ENCODE results near the gene PCCA.

Gene PCCA

GRCh38 chr13:100409132-100409531 lies 320.2 kb downstream of the PCCA start:
- no peak for DNase-seq (ENCODE audit: low spot score)
- no peak for FAIRE-seq

- FAIRE-seq (no peak), DNase-seq (ENCODE audit: low spot score) (no peak)
Observed at GRCh38 chr13:100423375-100423774, 334.5 kb downstream of the PCCA start.

- no peak for DNase-seq (ENCODE audit: low spot score)
- no peak for FAIRE-seq
Observed at GRCh38 chr13:100428986-100429385, 340.1 kb downstream of the PCCA start.

- FAIRE-seq (no peak), DNase-seq (ENCODE audit: low spot score) (no peak)
Observed at GRCh38 chr13:100432611-100433010, 343.7 kb downstream of the PCCA start.

GRCh38 chr13:100433475-100433874 lies 344.6 kb downstream of the PCCA start:
- FAIRE-seq = no peak

GRCh38 chr13:100434010-100434763 lies 345.3 kb downstream of the PCCA start:
- peak; percentile 67 for FAIRE-seq
- peak; percentile 67 for DNase-seq (ENCODE audit: low spot score)

More at GRCh38 chr13:100433475-100433874, 344.6 kb downstream of the PCCA start:
- DNase-seq (ENCODE audit: low spot score) = no peak

GRCh38 chr13:100436099-100436498 lies 347.2 kb downstream of the PCCA start:
- DNase-seq (ENCODE audit: low spot score) (no peak), FAIRE-seq (no peak)

GRCh38 chr13:100438059-100438788 lies 349.3 kb downstream of the PCCA start:
- DNase-seq (ENCODE audit: low spot score) (no peak), FAIRE-seq (no peak)

GRCh38 chr13:100439247-100439970 lies 350.5 kb downstream of the PCCA start:
- FAIRE-seq (no peak), DNase-seq (ENCODE audit: low spot score) (no peak)

- DNase-seq (ENCODE audit: low spot score) (peak; percentile 77), FAIRE-seq (peak; percentile 90)
Observed at GRCh38 chr13:100440751-100441425, 352.0 kb downstream of the PCCA start.

- DNase-seq (ENCODE audit: low spot score) (no peak), FAIRE-seq (no peak)
Observed at GRCh38 chr13:100442095-100442832, 353.4 kb downstream of the PCCA start.

GRCh38 chr13:100443278-100443997 lies 354.5 kb downstream of the PCCA start:
- DNase-seq (ENCODE audit: low spot score) = peak; percentile 14
- FAIRE-seq = no peak

- peak; percentile 66 for DNase-seq (ENCODE audit: low spot score)
- FAIRE-seq = peak; percentile 57
Observed at GRCh38 chr13:100443998-100444328, 355.1 kb downstream of the PCCA start.

GRCh38 chr13:100447831-100448230 lies 358.9 kb downstream of the PCCA start:
- FAIRE-seq = no peak
- no peak for DNase-seq (ENCODE audit: low spot score)

GRCh38 chr13:100451923-100452322 lies 363.0 kb downstream of the PCCA start:
- DNase-seq (ENCODE audit: low spot score) (no peak), FAIRE-seq (no peak)

- FAIRE-seq (peak; percentile 69), DNase-seq (ENCODE audit: low spot score) (no peak)
Observed at GRCh38 chr13:100454876-100455275, 366.0 kb downstream of the PCCA start.

- no peak for DNase-seq (ENCODE audit: low spot score)
- FAIRE-seq = no peak
Observed at GRCh38 chr13:100458673-100459072, 369.8 kb downstream of the PCCA start.

GRCh38 chr13:100459747-100460146 lies 370.9 kb downstream of the PCCA start:
- FAIRE-seq (no peak), DNase-seq (ENCODE audit: low spot score) (no peak)

- DNase-seq (ENCODE audit: low spot score) (no peak), FAIRE-seq (no peak)
Observed at GRCh38 chr13:100460266-100460665, 371.4 kb downstream of the PCCA start.

- FAIRE-seq (no peak), DNase-seq (ENCODE audit: low spot score) (no peak)
Observed at GRCh38 chr13:100460791-100461190, 371.9 kb downstream of the PCCA start.

All from RCC 7860 (cell line).